OCI-LY1 (cell line): ENCODE results near the gene UBL3.

Experiments
- CTCF ChIP-seq: fragments of 200-600 bp; sonication (generic), shearing (Covaris generic); IDR thresholded peaks from 2 replicates; pipeline ENCODE4 v1.5.1; 2017; ENCODE audit warnings: mild to moderate bottlenecking, antibody characterized with exemption, low read length, moderate library complexity, mixed read lengths
- EZH2 ChIP-seq: fragments of 200-600 bp; sonication (generic), shearing (Covaris generic); IDR thresholded peaks from 2 replicates; pipeline ENCODE4 v1.8.0; 2017; ENCODE audit warnings: borderline replicate concordance, mixed run types, mild to moderate bottlenecking, antibody characterized with exemption, low read length, moderate library complexity, mixed read lengths

GRCh38 chr13:29740961-29741360 is 109.5 kb downstream of the UBL3 start:
- TF ChIP-seq CTCF = no peak
- TF ChIP-seq EZH2 = no peak
